DND-41 (cell line): ENCODE results near the gene TMEM125.

Experiments
- EZH2 ChIP-seq: IDR thresholded peaks from 3 replicates; pipeline ENCODE4 v1.6.1; 2012; ENCODE audit warnings: borderline replicate concordance, low read depth, mild to moderate bottlenecking, moderate library complexity, low read length, inconsistent platforms; ENCODE audit not compliant: severe bottlenecking
- TF ChIP-seq, protein P1 (sequence below): IDR thresholded peaks from 2 replicates; pipeline ENCODE4 v1.5.1; 2012; ENCODE audit warnings: borderline replicate concordance, low read length, moderate library complexity, mild to moderate bottlenecking; ENCODE audit not compliant: poor library complexity, severe bottlenecking; ENCODE audit errors: extremely low read depth

DNA sequence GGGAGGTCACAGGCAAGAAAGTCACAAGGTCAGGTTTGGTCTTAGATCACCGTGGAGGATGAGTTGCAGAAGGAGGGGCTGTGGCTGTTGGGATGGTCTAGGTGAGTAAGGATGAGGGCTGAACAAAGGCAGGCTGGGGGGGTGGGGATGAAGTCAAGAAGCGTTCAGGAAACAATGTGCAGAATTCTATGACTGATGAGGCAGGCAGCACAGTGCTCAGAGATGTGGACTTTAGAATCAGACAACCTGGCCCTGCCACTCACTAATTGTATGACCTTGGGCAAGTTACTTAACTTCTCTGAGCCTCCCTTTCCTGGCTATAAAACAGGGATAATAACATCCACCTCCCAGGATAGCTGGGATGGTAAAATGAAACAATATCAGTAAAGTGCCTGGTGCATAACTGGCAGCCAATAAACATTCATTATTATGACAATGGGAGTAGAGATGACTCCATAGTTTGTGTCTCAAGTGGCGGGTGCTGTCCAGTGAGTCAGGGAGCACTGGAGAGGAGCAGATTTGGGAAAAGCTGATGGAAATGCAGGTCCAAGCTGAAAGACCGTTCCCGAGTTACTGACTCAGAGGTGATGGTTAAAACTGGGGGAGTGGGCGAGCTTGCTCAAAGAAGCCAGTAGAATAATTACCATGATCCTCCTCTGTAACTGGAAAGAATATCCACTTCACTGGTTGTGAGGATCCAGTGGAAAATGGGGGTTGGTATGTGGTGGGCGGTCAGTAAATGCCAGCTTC is 33.1 kb downstream of the TMEM125 start:
- TF ChIP-seq, protein P1, sequence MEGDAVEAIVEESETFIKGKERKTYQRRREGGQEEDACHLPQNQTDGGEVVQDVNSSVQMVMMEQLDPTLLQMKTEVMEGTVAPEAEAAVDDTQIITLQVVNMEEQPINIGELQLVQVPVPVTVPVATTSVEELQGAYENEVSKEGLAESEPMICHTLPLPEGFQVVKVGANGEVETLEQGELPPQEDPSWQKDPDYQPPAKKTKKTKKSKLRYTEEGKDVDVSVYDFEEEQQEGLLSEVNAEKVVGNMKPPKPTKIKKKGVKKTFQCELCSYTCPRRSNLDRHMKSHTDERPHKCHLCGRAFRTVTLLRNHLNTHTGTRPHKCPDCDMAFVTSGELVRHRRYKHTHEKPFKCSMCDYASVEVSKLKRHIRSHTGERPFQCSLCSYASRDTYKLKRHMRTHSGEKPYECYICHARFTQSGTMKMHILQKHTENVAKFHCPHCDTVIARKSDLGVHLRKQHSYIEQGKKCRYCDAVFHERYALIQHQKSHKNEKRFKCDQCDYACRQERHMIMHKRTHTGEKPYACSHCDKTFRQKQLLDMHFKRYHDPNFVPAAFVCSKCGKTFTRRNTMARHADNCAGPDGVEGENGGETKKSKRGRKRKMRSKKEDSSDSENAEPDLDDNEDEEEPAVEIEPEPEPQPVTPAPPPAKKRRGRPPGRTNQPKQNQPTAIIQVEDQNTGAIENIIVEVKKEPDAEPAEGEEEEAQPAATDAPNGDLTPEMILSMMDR, result no peak
- no peak for TF ChIP-seq EZH2
